Large intestine (tissue), 3 donors: Measurements from ENCODE around the gene INPP5A. TPM values are rescaled to one million over a fixed set of nuclear protein-coding genes. Genes with fewer than 3 reads are reported as not detected.

ENCODE experiments used
- DNase-seq, 2 donors: peaks; one replicate each; pipeline versions ENCODE4 v3.0.0 to v3.0.0-alpha.2; 2013
- H3K27ac ChIP-seq: one replicate; pipeline ENCODE4 v1.5.1; 2013; ENCODE audit warnings: low read length
- H3K27me3 ChIP-seq: 2 replicates; pipeline ENCODE4 v1.6.1; 2013; ENCODE audit warnings: low read length; ENCODE audit not compliant: control insufficient read depth, insufficient read depth
- H3K36me3 ChIP-seq: 2 replicates; pipeline ENCODE4 v1.6.1; 2013; ENCODE audit warnings: low read length; ENCODE audit not compliant: control insufficient read depth, insufficient read depth
- H3K4me1 ChIP-seq: one replicate; pipeline ENCODE4 v1.6.1; 2013; ENCODE audit warnings: low read length; ENCODE audit not compliant: control insufficient read depth, insufficient read depth
- H3K4me3 ChIP-seq: one replicate; pipeline ENCODE4 v1.5.1; 2013; ENCODE audit warnings: low read length
- H3K9me3 ChIP-seq: one replicate; pipeline ENCODE4 v1.6.1; 2013; ENCODE audit warnings: mild to moderate bottlenecking, low read depth, low read length, moderate library complexity; ENCODE audit not compliant: control insufficient read depth
- WGBS: methylation state at CpG from one replicate; pipeline ENCODE4 v1.1.5; 2013; ENCODE audit warnings: low lambda C conversion rate; ENCODE audit not compliant: insufficient coverage; 5-methylcytosine and 5-hydroxymethylcytosine counted together
- polyA plus RNA-seq: library from polyadenylated mRNA; unstranded; fragments of 120-200 nt; gene quantifications from one replicate; pipeline ENCODE4 v1.2.1, GENCODE V29; 2013

The INPP5A gene
- polyA plus RNA-seq, 1 donor, result 25.3 TPM

GRCh38 chr10:132784866-132785722 lies 247.5 kb downstream of the INPP5A start:
- WGBS, result no CpG with 5 or more reads among the region's 111 CpGs
- H3K9me3 ChIP-seq, result peaks cover 11% of the 10 kb centered on the region
- no peak overlapping the region for H3K4me3 ChIP-seq
- H3K27me3 ChIP-seq, result peaks cover 67% of the 10 kb centered on the region
- no peak for DNase-seq
- no peak overlapping the region for H3K27ac ChIP-seq
- peaks cover 11% of the 10 kb centered on the region for H3K36me3 ChIP-seq
- no peaks in the 10 kb centered on the region for H3K4me1 ChIP-seq

- Histone ChIP-seq H3K4me1 (no peaks in the 10 kb centered on the region), H3K9me3 (peaks cover 11% of the 10 kb centered on the region), H3K27ac (no peak within 1 kb of the TSS), H3K4me3 (no peak within 1 kb of the TSS), H3K36me3 (peaks cover 6% of the 10 kb centered on the region), H3K27me3 (peaks cover 75% of the 10 kb centered on the region)
- no peak for DNase-seq
- no CpG with 5 or more reads among the region's 119 CpGs for WGBS
Observed at GRCh38 chr10:132785723-132786475, 248.3 kb downstream of the INPP5A start, which contains the start of gene NKX6-2. TSS of gene NKX6-2 (minus strand) at chr10:132786147. CDS start at chr10:132785948, 199 bp downstream.

- no peak overlapping the region for H3K4me3 ChIP-seq
- peaks cover 5% of the 10 kb centered on the region for H3K36me3 ChIP-seq
- no peak overlapping the region for H3K27ac ChIP-seq
- no CpG with 5 or more reads among the region's 58 CpGs for WGBS
- H3K27me3 ChIP-seq, result peaks cover 81% of the 10 kb centered on the region
- H3K4me1 ChIP-seq, result no peaks in the 10 kb centered on the region
- no peak for DNase-seq
- peaks cover 11% of the 10 kb centered on the region for H3K9me3 ChIP-seq
Observed at GRCh38 chr10:132786476-132786883, 248.9 kb downstream of the INPP5A start.

GRCh38 chr10:132786884-132787494 lies 249.4 kb downstream of the INPP5A start:
- Histone ChIP-seq H3K9me3 (peaks cover 11% of the 10 kb centered on the region), H3K27me3 (peaks cover 81% of the 10 kb centered on the region), H3K36me3 (peaks cover under 1% of the 10 kb centered on the region), H3K4me3 (no peak overlapping the region), H3K4me1 (no peaks in the 10 kb centered on the region), H3K27ac (no peak overlapping the region)
- no CpG with 5 or more reads among the region's 80 CpGs for WGBS
- DNase-seq, result no peak

- no peak overlapping the region for H3K4me3 ChIP-seq
- WGBS, result no CpG with 5 or more reads among the region's 80 CpGs
- H3K27me3 ChIP-seq, result peaks cover 77% of the 10 kb centered on the region
- H3K36me3 ChIP-seq, result no peaks in the 10 kb centered on the region
- H3K9me3 ChIP-seq, result peaks cover 11% of the 10 kb centered on the region
- H3K4me1 ChIP-seq, result no peaks in the 10 kb centered on the region
- H3K27ac ChIP-seq, result no peak overlapping the region
- no peak for DNase-seq
Observed at GRCh38 chr10:132787495-132788179, 250.1 kb downstream of the INPP5A start.

- no CpG with 5 or more reads among the region's 79 CpGs for WGBS
- H3K27me3 ChIP-seq, result peaks cover 74% of the 10 kb centered on the region
- H3K9me3 ChIP-seq, result peaks cover 11% of the 10 kb centered on the region
- no peak overlapping the region for H3K27ac ChIP-seq
- no peaks in the 10 kb centered on the region for H3K36me3 ChIP-seq
- DNase-seq, result no peak
- H3K4me3 ChIP-seq, result no peak overlapping the region
- H3K4me1 ChIP-seq, result no peaks in the 10 kb centered on the region
Observed at GRCh38 chr10:132788180-132788830, 250.7 kb downstream of the INPP5A start.

GRCh38 chr10:132788831-132789219 lies 251.2 kb downstream of the INPP5A start:
- H3K27me3 ChIP-seq, result peaks cover 73% of the 10 kb centered on the region
- H3K4me1 ChIP-seq, result no peaks in the 10 kb centered on the region
- DNase-seq, result no peak
- no peak overlapping the region for H3K27ac ChIP-seq
- H3K4me3 ChIP-seq, result no peak overlapping the region
- H3K9me3 ChIP-seq, result peaks cover 10% of the 10 kb centered on the region
- no peaks in the 10 kb centered on the region for H3K36me3 ChIP-seq
- no CpG with 5 or more reads among the region's 30 CpGs for WGBS

GRCh38 chr10:132789659-132790148 lies 252.1 kb downstream of the INPP5A start:
- Histone ChIP-seq H3K4me1 (no peaks in the 10 kb centered on the region), H3K4me3 (no peak overlapping the region), H3K36me3 (no peaks in the 10 kb centered on the region), H3K27ac (no peak overlapping the region), H3K9me3 (peaks cover 5% of the 10 kb centered on the region), H3K27me3 (peaks cover 65% of the 10 kb centered on the region)
- no CpG with 5 or more reads among the region's 15 CpGs for WGBS
- DNase-seq, result no peak

GRCh38 chr10:132790470-132790869 lies 252.9 kb downstream of the INPP5A start:
- WGBS, result 75% methylated on average over 2 of the region's 7 CpGs
- Histone ChIP-seq H3K4me3 (no peak overlapping the region), H3K36me3 (no peaks in the 10 kb centered on the region), H3K4me1 (no peaks in the 10 kb centered on the region), H3K9me3 (peaks cover 5% of the 10 kb centered on the region), H3K27ac (no peak overlapping the region), H3K27me3 (peaks cover 59% of the 10 kb centered on the region)
- DNase-seq, result no peak
